Fibroblast of skin of scalp (primary cell): Measurements from ENCODE around the gene FASTKD3. TPM values are rescaled to one million over a fixed set of nuclear protein-coding genes. Genes with fewer than 3 reads are reported as not detected.
"Not testable (repeated sequence)": the region's sequence is repeated elsewhere in the genome, so short reads cannot be mapped to it uniquely, and the experiment has no call there.

Experiments
- DNase-seq: peaks from one replicate; pipeline ENCODE4 v3.0.0-alpha.2; 2013
- polyA plus RNA-seq, 2 experiments: library from polyadenylated mRNA; unstranded; fragments of 120-200 nt; gene quantifications; one replicate each; pipeline ENCODE4 v1.2.1, GENCODE V29; 2013; ENCODE audit not compliant: insufficient read length in 2 of 2

The FASTKD3 gene, protein sequence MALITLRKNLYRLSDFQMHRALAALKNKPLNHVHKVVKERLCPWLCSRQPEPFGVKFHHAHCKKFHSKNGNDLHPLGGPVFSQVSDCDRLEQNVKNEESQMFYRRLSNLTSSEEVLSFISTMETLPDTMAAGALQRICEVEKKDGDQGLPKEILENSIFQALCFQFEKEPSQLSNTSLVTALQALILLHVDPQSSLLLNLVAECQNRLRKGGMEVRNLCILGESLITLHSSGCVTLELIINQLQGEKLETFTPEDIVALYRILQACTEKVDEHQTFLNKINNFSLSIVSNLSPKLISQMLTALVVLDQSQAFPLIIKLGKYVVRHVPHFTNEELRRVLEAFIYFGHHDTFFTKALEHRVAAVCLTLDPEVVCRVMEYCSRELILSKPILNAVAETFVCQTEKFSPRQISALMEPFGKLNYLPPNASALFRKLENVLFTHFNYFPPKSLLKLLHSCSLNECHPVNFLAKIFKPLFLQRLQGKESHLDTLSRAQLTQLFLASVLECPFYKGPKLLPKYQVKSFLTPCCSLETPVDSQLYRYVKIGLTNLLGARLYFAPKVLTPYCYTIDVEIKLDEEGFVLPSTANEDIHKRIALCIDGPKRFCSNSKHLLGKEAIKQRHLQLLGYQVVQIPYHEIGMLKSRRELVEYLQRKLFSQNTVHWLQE
- polyA plus RNA-seq (2013, experiment 1 of 2; ENCODE audit: insufficient read length), result 8.0 TPM
- polyA plus RNA-seq (2013, experiment 2 of 2; ENCODE audit: insufficient read length), result 8.4 TPM

DNA sequence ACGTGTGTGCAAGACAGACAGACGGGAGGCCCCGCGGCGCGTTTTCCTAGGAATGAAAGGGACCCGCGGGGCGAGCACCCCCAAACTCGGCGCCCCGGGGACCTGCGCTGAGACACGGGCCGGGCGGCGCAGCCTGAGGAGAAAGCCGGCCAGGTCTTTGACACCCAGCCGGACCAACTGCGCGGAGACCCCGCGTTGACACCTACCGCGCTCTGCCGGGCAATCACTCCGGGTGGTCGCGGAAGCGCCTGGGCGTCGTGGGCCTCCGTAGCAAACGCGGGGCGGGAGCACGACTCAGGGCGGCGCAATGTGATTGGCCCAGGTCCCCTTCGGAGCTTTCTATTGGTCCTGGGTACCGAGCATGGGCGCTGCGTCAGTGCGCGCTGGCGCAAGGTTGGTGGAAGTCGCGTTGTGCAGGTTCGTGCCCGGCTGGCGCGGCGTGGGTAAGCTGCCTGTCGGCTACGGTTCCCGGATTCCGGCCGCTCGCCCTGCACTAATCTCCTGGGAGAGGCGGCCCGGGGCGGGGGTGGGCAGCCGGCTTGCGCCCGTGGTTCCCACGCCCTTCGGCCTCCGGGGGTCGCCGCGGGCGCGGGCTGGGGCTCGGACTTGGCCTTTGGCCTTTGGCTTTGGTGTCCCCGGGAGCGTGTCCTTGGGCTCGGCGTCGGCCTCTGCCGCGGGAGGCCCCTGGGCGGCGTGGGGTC, at the start of gene FASTKD3, which contains the start of gene MTRR:
Gene FASTKD3, minus strand, starts transcription at position 259 of the 701 bp plus-strand sequence. CDS start 948 bp downstream, outside the sequence.
Gene MTRR, plus strand, starts transcription at position 376 of the 701 bp plus-strand sequence. CDS start 1,647 bp downstream, outside the sequence.
- DNase-seq, result peak; percentile 93

DNA sequence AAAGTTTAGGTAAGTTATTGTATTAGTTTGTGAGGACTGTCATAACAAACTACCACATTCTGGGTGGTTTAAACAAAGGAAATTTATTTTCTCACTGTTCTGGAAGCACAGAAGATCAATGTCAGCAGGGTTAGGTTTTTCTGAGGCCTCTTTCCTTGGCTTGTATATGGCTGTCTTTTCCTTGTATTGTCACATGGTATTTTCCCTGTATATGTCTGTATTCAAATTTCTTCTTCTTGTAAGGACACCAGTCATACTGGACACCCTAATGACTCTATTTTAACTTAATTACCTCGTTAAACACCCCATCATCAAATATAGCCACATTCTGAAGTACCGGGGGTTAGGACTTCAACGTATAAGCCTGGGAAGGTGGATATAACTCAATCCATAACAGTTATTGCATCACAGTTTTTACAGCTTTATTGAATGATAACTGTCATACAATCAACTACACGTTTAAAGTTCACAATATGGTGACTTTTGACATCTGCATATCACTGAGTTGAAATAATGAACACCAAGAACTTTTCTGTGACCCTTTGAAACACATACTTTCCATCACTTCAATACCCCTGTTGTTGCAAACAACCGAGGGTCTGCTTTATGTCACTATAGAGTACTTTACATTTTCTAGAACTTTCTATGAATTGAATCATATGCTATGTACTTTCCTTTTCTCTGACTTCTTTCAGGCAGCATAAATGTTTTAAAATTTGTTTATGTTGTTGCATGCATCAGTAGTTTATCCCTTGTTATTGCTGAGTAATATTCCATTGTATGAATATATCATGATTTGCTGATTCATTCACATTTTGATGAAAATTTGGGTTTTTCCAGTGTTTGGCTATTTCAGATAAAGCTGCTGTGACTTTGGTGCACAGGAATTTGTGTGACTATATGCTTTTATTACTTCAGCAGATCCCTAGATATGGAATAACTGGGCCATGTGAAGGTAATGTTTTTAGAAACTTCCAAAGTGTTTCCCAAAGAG, 48.6 kb upstream of the FASTKD3 start:
- no peak for DNase-seq

DNA sequence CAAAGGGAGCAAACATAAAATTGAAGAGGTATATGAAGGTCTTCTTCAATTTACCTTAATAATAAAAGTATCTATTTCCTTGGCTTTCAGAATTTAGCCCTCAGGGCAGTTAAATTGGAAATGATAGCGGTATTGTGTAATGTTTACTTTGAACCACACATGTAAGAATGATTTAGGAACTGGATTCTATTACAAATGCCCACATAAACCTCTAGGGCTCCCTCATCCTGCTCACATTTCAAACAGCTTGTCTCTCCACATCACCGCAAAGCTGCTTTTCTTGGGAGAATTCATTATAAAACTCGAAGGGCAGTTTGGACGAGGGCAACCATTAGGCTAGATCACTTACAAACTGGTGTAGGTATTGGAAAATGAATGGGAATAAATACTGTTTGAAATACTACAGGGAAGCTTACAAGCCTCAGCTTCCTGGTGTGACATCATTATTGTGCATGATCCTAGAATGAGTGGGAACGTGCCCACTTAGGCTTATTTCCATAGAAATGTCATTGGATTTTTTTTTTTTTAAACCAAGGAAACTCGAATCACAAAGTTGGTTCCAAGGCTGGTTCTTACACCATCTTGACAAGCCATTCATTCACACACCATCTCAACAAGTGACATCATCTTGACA, 47.5 kb upstream of the FASTKD3 start:
- peak; percentile 9 for DNase-seq

DNA sequence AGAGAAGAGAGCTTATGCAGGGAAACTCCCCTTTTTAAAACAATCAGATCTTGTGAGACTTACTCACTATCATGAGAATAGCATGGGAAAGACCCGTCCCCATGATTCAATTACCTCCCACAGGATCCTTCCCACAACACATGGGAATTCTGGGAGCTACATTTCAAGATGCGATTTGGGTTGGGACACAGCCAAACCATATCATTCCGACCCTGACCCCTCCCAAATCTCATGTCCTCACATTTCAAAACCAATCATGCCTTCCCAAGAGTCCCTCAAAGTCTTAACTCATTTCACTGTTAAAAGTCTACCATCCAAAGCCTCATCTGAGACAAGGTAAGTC, 42.6 kb upstream of the FASTKD3 start:
- not testable (repeated sequence) for DNase-seq

DNA sequence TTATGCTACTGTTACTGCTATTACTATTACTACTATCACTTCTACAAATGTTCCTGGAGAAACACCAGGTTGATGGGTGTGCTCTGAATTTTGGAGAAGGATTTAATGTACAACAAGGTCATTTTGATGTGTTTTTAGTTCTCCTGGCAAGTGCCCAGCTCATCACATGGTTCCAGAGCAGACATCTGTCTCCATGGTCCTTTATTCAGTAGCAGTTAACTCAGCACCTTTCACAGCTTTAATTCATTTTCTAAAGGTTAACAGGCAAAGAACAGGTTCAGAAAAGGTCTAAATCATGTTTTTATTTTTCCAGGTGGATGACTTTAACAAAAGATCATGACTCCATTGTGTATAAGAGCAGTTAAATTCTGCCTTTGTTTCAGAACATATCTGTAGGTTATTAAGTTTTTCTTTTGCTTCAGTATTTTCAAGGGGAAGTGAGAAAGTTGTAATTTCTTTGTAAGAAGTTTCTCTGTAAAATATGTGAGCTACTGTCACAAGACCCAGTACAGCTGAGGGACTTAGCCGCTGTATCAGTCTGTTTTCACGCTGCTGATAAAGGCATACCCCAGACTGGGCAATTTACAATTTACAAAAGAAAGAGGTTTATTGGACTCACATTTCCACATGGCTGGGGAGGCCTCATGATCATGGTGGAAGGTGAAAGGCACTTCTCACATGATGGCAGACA, 42.1 kb upstream of the FASTKD3 start:
- DNase-seq, result no peak

DNA sequence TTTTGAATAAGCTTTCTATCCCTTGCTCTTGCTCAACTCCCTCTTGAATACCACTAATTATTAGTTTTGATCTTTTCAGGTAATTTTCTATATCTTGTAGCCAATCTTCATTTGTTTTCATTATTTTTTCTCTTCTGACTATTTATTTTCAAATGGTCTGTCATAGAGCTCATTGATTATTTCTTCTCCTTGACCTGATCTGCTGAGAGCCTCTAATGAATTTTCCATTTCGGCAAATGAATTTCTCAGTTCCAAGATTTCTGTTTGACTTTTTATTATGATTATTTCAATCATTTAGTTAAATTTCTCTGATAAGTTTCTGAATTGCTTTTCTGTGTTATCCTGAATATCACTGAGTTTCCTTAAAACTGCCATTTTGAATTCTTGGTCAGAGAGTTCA, 39.5 kb upstream of the FASTKD3 start:
- DNase-seq, result no peak

DNA sequence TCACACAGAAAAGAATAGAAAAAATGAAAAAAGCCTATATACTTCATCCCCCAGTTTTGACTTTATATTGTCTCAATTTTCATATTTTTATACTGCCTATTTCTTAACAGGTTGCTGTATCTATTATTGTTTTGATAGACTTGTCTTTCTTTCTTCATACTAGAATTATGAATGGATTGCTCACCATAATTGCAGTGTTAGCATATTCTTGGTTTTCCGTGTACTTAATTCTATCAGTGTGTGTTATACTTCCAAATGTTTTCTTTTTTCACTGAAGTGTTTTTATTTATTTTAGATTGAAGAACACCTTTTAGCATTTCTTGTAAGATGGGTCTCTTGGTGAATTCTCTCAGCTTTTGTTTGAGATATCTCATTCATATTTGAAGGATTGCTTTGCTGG, 38.8 kb upstream of the FASTKD3 start:
- DNase-seq, result no peak

DNA sequence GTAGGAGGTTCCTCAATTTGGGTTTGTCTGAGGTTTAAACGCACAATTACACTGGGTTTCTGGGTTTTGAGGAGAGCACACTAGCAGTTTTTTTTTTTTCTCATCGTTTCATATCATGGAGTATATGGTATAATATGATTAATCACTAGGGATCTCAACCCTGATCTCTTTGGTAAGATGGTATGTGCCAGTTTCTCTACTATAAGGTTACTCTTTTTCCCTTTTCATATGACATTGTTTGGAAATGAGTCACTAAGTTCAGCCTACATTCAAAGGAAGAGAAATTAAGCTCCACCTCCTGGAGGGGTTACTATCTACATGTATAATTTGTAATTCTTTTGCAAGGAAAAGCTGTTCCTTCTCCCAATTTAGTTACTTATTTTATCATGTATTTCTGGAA, 35.3 kb upstream of the FASTKD3 start:
- peak; percentile 83 for DNase-seq

DNA sequence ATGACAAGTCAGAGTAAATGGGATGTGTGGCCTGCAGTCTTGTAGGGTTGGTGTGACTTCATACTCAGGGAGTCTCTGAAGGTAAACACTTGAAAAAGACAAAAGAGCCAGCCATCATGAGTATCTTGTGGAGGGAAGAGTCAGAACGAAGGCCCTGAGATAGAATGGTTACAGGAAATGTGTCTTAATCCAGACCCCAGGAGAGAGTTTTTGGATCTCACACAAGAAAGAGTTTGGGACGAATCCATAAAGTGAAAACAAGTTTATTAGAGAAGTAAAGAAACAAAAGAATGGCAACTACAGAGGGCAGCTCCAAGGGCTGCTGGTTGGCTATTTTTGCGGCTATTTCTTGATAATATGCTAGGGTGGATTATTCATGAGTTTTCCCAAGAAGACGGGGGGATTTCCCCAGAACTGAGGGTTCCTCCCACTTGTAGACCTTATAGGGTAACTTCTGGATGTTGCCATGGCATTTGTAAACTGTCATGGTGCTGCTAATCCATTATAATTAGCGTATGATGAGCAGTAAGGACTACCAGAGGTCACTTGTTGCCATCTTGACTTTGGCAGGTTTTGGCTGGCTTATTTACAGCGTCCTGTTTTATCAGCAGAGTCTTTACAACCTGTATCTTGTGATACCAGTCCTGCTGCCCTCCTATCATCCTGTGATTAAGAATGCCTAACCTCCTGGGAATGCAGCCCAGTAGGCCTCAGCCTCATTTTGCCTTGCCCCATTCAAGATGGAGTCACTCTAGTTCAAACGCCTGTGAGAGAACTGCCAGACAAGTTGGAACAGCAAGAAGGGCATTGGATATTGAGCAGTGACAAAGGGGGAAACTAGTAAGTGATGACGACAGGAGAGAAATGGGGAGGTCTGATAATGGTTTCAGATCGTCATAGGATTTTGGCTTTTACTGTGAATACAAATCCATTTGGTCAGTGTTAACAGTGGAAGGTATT, 34.1 kb upstream of the FASTKD3 start:
- DNase-seq, result no peak

DNA sequence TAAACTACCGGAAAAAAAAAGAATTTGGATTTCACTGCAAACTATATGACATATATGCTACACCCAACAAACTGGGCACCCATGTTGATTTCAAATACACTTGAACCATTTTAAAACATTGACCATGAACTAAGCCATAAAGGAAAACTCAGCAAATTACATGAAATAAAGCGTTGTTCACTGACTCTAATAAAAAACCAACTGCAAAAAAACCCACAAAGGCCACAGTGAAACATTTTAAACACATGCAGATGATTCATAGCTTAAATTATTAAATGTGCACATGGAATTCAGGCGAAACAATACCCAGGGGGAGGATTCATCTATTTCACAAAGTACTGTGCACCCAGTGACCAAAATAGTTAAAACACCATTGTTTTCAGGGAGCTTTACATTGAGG, 33.4 kb upstream of the FASTKD3 start:
- peak; percentile 57 for DNase-seq

DNA sequence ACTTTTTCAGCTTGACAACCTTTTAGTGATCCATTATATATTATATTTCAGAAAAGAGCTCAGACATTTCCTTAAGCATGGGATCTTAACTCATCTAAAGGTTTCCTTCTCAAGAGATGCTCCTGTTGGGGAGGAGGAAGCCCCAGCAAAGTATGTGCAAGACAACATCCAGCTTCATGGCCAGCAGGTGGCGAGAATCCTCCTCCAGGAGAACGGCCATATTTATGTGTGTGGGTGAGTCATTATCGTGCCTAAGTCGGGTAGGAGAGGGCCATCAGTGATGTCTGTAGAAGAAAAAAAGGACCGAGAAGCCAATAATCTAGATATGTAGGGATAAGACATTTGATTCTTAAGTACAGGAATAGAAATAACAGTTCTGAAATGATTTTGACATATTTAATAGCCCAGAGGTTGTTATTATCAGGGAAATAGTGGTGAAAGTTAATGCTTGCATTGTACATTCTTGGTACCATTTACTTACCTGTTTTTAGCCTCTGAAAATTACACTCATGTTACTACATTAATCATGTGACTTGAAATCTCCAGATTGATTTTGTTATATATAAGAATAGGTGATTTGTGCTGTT, 28.3 kb upstream of the FASTKD3 start:
- DNase-seq, result peak; percentile 40

DNA sequence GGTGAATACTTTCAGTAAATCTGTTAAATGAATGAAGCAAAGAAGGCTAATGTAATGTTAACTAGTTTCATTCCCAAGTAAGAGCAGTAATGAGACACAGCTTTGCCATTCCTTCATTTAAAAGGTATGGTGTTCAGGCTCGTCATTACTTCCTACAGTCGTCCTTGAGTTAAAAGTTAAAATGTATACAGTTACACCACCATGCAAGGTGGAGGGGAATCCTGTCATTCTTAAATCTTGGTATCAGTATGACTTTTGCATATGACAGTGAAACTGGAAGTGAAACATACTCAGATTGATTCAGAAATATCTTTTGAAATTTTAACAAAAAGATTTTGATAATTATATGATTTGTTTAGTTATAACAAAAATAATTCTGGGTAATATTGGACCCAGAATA, 26.0 kb upstream of the FASTKD3 start:
- no peak for DNase-seq

DNA sequence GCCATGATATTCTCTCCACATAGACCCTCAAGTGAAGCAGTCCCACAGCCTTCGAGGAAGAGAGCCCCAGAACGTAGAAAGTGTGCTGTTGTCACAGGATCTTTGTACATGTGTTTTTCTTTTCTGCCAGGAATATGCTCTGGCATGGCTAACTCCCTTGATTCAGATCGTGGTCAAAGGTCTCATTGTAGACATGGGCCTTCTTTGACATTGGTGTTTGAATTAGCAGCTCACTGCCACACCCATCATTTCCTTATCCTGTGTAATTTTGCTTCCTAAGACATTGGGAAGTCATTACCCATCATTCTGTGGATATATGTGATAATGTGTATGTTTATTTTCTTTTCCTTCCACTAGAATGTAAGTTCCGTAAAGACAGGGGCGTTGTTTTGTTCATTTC, 25.6 kb upstream of the FASTKD3 start:
- DNase-seq, result no peak

DNA sequence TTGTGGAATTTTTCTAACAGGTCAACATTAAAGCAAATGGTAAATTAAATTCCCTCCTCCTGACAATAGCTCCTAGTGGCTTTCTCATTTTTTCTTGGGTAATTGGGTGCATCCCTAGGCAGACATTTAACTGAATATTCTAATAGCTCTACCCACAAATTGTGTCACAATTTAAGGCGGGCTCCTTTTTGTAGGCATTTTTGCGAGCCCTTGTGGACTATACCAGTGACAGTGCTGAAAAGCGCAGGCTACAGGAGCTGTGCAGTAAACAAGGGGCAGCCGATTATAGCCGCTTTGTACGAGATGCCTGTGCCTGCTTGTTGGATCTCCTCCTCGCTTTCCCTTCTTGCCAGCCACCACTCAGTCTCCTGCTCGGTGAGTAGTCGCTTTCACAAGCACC, 20.1 kb upstream of the FASTKD3 start:
- no peak for DNase-seq

DNA sequence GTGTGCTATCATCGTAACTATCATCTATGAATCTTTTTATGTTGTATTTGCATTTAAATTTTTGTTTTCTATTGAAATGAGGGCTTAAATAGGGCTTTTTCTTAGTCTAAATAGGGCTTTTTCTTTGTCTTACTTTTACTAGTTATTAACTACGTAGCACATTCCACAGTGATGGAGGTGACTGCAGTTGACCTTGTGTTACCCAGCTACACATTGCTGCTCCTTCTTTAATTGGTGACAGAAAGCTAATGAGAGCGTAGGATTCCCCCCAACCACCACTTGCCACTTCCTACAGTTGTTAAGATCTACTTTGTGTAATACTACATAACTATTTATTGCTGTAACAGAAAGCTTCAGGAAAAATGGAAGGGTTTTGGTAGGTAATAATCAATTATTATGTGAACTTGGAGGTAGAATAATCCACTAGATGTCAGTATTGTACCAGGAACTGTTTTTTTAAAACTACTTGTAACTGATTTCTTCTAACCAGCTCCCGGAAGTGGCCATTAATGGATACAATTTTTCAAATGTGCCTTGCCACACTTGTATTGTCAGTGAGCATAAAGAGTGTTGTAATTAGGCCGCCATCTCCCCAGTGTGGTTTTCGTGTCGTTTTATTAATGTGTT, 18.1 kb upstream of the FASTKD3 start:
- peak; percentile 72 for DNase-seq

DNA sequence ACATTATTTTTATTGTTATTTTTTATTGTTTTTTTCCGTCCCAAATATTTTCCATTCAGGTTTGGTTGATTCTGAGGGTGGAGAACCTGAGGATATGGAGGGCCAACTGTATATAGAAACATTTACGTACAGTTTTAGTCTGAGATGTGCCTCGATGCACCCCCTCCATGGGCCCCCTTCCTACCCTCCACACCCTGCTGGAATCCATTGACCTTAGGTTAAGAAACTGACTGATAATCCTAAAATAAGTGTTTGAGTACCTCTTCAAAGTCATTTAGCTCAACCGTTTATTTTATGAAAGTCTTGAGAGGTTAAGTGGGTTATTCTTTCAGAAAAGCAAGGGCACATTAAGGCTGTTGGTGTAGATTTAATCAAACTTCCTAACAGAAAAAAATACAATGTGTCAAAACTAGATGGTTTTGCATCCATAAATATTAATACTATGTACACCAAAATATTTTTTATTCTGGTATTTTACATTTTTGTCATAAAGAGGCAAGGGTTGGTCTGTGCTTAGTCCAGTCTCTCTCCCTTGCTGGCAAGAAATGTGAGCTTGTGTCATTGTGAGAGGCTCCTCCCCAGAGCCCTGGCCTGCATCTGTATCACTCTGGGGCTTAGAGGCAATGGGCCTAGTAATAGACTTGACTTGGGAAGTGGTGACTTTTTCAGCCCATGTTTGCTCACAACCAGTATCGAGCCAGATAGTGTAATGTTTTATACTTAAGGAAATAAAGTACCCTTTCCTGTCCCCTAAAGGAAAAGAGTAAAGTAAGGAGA, 15.8 kb upstream of the FASTKD3 start:
- DNase-seq, result no peak

DNA sequence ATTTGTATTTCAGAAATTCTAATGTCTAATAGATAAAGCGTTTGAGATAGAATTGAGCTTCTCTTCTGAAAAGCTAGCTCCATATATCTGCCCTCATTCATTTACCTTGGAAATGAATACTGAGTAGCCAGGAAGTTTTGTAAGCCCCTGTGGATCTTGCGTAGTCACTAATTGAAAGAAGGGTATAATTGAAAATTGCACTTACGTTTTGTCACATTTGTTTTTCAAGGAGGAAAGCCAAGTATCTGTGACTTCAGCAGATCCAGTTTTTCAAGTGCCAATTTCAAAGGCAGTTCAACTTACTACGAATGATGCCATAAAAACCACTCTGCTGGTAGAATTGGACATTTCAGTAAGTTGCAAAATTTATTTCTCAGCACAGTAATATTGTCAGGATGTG, 14.1 kb upstream of the FASTKD3 start:
- DNase-seq, result no peak

DNA sequence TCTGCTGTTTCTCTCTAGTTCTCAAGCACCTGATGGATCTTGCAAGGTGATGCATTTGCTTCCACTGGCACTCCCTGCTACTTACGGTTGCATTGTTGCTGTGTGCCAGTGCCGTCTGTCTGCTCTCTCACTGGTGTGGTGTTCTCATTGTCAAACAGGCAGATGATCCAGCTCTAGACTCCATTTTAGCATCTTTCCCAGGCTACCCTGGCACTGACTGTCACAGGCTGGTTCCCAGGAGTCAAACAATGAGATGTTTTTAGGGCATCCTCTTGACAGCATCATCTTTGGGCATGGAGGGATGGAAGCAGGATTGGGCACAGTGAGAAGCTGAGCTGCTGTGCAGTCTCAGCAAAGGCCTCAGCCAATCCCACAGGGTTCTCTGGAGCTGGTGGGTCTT, 13.0 kb upstream of the FASTKD3 start:
- DNase-seq, result no peak
